ENCODE measurements around the gene VSNL1.

Gene VSNL1

GRCh38 chr2:17615728-17616351 lies 75.3 kb downstream of the VSNL1 start:
- DNase-seq = no peak

- no peak for DNase-seq
Measured at GRCh38 chr2:17616405-17616804, 75.9 kb downstream of the VSNL1 start.

- no peak for DNase-seq
Measured at GRCh38 chr2:17617516-17617915, 77.0 kb downstream of the VSNL1 start.

GRCh38 chr2:17617955-17618354 lies 77.5 kb downstream of the VSNL1 start:
- no peak for DNase-seq

GRCh38 chr2:17620280-17620679 lies 79.8 kb downstream of the VSNL1 start:
- DNase-seq = no peak

- no peak for DNase-seq
Measured at GRCh38 chr2:17620841-17621240, 80.3 kb downstream of the VSNL1 start.

GRCh38 chr2:17621781-17622180 lies 81.3 kb downstream of the VSNL1 start:
- DNase-seq = no peak

GRCh38 chr2:17625446-17625845 lies 85.0 kb downstream of the VSNL1 start:
- no peak for DNase-seq

- no peak for DNase-seq
Measured at GRCh38 chr2:17626986-17627385, 86.5 kb downstream of the VSNL1 start.

GRCh38 chr2:17627434-17627833 lies 86.9 kb downstream of the VSNL1 start:
- DNase-seq = no peak

GRCh38 chr2:17628349-17629261 lies 88.1 kb downstream of the VSNL1 start:
- DNase-seq = no peak

GRCh38 chr2:17630089-17630488 lies 89.6 kb downstream of the VSNL1 start:
- no peak for DNase-seq

- DNase-seq = no peak
Measured at GRCh38 chr2:17634997-17635396, 94.5 kb downstream of the VSNL1 start.

- no peak for DNase-seq
Measured at GRCh38 chr2:17636257-17636656, 95.8 kb downstream of the VSNL1 start.

- DNase-seq = no peak
Measured at GRCh38 chr2:17637131-17637906, 96.8 kb downstream of the VSNL1 start.

- no peak for DNase-seq
Measured at GRCh38 chr2:17638196-17638743, 97.8 kb downstream of the VSNL1 start.

- DNase-seq = no peak
Measured at GRCh38 chr2:17640406-17640805, 99.9 kb downstream of the VSNL1 start.

- no peak for DNase-seq
Measured at GRCh38 chr2:17643031-17643615, 102.6 kb downstream of the VSNL1 start.

GRCh38 chr2:17644997-17645720 lies 104.7 kb downstream of the VSNL1 start:
- no peak for DNase-seq

- peak; percentile 23 for DNase-seq
Measured at GRCh38 chr2:17646081-17646554, 105.6 kb downstream of the VSNL1 start.

GRCh38 chr2:17646838-17647701 lies 106.6 kb downstream of the VSNL1 start:
- DNase-seq = no peak
